NCI-H82 treated with DMSO at 0.1 percent for 48 hours (cell line): ENCODE results near the gene INSYN2A.

ENCODE experiments used
- DNase-seq: peaks from one replicate; lab custom pipeline; 2025; ENCODE audit not compliant: unreplicated experiment; lab: John Stamatoyannopoulos, UW

INSYN2A gene

DNA sequence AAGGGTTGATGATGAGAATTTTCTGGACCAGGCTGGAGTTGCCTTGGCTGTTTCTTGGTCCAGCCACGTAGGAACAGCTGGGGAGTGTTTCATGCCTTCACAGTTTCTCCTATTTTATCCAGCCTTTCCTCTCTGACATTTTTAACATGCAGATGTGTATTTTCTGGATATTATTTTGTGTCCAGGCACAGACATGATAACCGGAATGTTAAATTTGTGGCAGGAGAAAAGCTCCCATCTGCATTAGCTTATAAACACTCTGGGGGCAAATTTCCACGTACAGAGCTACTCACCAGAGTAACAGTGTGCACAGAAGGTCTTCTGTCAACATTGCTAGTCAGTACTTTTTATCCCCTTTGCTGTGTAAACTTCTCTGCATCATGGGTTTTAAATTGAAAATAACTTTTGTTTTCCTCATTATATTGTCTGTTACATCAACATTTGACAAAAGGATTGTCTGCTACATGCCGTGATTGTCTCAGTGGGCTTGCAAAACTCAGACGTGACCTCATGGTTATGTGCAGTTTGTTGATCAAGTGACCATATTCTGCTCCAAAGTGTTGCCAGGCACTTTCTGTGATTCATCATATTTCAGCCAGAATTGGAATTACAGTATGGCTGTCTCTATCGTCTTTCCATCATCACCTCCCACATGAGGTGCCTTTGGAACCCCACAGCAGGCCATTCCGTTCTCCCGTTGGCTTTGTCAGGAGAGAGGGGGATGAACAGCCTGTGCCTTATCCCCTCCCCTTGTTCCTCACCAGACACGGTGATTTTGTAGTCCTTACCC is 41.4 kb downstream of the INSYN2A start:
- no peak for DNase-seq

DNA sequence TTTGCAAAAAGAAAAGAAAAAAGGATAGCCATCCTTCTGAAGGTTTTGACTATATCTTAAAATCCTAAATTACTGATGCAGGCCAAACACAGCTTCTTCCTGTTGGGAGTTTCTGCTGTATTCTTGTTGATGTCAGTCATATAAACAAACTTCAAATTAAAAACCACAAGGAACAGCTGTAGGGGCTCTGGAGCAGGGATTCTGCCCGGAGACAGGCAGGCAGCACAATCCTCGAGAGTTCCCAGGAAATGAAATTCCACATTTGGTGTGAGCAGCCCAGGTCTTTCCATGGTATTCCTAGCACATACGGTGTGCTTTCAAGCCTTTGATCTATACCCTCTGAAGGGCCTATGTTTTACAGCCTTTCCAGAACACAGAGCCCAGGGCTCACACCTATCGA is 43.2 kb downstream of the INSYN2A start:
- DNase-seq = no peak

DNA sequence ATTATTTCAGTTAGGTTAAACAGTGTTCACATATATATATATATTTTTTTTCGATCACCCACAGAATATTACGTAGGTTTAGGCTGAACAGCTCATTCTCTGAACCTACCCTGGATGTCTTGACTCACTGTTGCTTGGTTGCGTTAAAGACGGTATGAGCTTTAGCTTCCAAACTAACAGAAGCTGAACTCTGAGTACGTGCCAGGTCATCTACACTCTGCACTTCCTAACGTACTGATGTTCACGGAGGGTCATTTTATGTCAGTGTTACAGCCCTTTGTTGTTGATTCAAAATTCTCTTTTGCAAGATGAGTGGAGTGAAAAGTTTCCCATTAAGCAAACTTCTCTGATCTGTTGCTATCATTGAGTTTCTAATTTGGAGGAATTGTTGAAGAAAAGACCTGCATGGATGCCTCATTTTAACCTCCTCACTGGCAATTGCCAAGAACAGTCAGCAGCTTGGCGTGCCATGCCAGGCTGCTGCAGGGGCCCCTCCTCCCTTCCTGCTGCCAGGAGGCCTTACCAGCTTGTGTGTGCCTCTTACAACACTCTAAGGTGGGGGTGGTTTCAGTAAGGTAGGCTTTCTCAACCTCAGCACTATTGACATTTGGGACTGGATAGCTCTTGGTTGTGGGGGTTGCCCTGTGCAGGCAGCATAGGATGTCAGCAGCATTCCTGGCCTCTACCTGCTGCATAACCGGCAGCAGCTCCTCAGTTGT is 44.3 kb downstream of the INSYN2A start:
- DNase-seq = no peak

DNA sequence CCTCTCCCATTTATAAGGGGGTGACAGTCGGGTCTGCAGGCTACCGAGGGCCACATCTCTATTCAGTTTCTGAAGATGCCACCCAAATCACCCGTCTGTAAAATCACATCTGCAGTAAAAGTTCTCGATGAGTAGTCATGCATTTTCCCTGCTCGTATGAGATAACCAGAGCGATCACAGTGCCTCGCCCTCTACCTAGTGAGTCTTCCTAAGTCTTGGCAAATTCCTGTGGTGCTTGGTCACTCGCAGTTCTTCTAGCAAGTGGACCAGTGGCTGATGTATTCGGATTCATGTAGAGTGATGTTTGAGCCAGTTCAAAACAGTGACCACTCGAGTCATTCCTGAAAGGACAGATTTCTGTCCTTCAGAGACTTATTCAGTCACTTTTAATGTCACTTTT is 44.9 kb downstream of the INSYN2A start:
- DNase-seq = no peak

DNA sequence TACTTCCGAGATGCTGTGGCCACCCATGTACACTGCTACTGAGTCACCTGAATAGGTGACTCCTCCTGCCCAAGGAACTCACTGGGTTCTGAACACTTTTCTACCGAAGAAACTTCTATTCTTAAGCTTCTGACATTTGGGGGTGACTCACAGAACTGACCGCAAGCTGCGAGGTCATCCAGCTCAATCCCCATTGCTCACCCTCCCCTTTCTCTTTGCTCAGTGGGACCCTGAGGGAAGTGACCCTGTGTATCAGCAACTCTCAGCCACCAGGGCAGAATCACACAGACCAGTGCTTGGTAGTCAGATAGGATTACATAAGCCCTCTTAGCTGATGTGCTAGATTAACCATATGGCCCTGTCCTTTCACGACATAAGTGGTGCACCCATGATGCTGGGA is 46.3 kb downstream of the INSYN2A start:
- peak; percentile 70 for DNase-seq

DNA sequence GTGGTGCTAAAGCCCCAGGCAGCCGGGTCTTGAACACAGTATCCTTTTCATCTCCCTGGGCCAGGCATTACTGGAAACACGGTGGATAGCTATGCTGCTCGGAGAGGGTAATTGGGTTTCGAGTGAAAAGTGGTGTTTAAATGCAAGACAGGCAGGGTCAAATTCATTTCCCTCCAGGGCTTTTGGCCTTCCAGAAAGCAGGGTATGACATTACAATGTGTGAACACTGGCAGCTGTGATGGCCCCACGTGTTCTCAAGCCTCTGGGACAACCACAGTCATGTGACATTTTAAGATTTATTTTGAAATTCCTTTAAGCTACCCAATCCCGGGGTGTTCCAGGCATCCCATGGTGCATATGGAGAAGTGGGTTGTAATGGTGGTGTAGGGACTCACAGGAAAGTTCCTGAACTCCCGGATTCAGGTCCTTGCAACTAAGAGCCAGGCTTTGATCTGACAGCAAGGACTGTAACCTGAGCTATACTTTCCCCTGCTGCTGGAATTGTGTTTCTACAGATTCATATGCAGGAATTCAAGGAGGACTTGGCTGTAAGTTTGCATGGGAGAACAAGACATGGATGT is 46.8 kb downstream of the INSYN2A start:
- DNase-seq = no peak

DNA sequence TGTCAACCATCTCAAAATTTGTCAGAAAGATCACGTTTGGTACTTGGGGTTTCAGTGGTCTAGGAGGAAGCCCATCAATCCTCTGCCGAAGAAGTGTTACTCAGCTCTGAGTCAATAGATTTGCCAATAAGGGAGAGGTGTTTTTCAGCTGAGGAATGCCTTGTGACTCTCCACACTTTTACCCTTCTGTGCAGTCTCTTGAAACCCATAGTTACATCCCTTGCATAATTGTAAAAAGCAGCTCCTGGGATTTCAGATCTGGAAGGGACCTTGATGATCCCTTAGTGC is 47.5 kb downstream of the INSYN2A start:
- no peak for DNase-seq

DNA sequence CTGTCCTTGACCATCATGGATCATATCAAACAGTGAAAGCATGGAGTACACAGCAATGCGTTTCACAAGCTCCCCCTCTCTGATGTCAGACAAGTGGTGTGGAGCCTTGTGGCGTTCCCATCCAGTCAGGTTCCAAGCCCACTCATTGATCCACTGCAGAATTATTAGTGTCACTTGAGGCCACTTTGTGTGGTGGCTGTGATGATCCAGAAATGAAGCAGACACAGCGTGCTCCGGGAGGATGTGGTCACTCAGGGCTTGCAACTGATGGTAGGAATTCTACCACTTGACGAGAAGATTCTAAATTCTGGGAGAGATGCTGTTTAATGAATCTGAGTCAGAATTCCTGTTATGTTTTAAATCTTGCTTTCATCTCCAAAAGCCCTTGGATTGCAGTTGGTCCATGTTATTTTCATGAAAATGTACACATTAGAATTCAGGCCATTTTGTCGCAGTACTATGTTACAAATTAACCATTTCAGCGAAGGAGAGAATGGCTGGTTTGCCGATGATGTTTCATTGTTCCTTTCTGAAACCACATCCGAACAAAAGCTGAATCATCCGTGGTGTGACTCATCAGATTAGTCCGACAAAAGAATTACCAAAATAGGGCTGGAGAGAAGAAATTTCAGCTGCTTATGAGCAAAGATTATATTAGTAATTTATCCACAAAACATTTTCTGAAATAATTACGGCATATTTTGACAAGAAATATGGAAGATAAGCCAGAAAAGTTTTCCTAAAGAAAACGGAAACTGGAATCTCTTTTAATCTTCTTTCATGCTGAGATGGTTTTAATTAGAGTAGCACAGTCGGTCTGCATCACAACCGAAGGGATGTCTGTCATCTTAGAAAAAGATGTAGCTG is 48.1 kb downstream of the INSYN2A start:
- no peak for DNase-seq

DNA sequence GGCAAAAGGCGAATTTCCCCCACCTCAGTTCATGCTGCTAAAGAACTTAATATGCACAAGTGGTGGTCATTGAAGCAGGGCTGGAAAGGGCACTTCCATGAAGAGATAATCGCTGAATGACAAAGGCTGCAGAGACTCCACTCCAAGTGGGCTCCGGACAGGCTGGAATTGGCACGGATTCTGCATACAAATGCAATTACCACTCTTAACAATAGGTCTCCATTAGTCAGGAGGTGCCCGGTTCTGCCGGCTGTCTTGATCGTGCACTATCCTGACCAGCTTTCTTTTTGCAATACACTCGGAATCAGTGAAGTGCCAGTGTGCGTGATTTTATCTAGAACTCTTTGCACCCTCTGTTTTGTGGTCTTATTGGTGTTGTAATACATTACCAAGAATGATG is 49.7 kb downstream of the INSYN2A start:
- DNase-seq = no peak
